ENCODE data around the gene JUND. TPM values are rescaled to one million over a fixed set of nuclear protein-coding genes. Genes with fewer than 3 reads are reported as not detected.

Gene JUND
- total RNA-seq, 2 experiments from 2014 or later, result 498 to 501 TPM

DNA sequence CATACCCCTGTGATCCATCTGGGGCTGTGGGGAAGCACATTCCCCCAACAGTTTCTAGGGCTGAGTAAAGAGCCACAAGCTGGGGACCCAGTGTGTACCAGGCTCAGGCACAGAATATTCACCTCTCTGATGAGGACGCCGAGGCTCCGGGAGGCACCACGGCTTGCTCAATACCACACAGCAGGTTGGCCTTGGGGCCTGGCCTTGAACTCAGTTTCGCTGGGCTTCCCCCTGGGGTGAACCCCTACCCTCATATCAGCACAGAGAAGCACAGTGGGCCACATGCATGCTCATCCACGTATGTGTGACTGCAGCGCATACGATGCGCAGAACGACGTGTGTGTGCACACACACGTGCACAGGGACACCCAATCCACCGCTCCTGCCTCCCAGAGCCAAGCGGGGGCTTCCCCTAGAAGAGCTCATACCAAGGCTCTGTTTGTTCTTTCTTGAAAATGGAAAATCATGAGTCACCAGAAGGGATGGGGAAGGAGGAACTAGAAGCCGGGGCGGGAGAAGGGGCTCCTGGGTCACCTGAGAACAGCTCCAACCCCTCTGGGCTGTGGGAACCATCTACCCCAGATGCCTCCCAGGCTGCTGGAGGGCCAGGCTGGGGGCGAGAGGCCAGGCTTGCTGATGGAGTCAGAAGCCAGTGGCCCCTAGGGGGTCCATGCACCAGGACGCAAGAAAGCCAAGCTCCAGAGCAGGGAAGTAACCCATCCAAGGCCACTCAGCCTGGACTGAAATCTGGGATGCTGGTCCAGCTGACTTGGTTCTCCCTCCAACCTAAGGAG is 50.3 kb downstream of the JUND start:
- no peaks in the 10 kb centered on the region for H3K36me3 Mint-ChIP-seq
- no peak overlapping the region for H3K27ac Mint-ChIP-seq
- H3K4me1 Mint-ChIP-seq, result peaks cover 6% of the 10 kb centered on the region
- no peak for ATAC-seq
- H3K27me3 Mint-ChIP-seq, result peaks cover 66% of the 10 kb centered on the region
- DNase-seq, result no peak
- CTCF ChIA-PET, result interaction anchor here (0.9 to 3.4 kb wide), 6 partner anchors 11 to 97 kb away, joined by 3 to 13 read pairs (median 5); partner anchors contain the start of gene RAB3A
- H3K4me3 Mint-ChIP-seq, result no peak overlapping the region
- no peaks in the 10 kb centered on the region for H3K9me3 Mint-ChIP-seq (ENCODE audit: low read depth)

DNA sequence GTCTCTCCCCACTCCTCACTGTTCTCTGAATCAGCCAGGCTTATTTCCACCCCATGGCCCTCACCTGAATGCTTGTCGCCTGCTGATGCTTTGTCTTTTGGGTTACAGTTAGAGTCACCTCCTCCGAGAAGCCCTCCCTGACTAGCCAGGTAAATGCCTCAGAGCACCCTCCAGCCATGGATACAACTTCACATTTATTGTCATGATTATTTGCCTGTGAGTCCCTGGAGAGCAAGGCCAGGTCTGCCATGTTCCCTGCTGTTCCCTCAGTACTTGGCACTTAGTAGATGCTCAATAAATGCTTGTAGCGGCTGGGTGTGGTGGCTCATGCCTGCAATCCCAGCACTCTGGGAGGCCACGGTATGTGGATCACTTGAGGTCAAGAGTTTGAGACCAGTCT is 51.5 kb downstream of the JUND start:
- CTCF ChIA-PET, result interaction anchor here (1.0 to 1.3 kb wide), 2 partner anchors 14 to 26 kb away, joined by 3 to 4 read pairs; partner anchors contain the start of gene RAB3A
- Mint-ChIP-seq H3K27me3 (peaks cover 68% of the 10 kb centered on the region), H3K4me1 (peaks cover 9% of the 10 kb centered on the region), H3K4me3 (no peak overlapping the region), H3K36me3 (no peaks in the 10 kb centered on the region), H3K27ac (no peak overlapping the region), H3K9me3 (ENCODE audit: low read depth) (no peaks in the 10 kb centered on the region)
- DNase-seq, result no peak
- ATAC-seq, result no peak

Small RNA genes within 50 kb of the gene (microRNA-seq; reads per million reads assigned to microRNA genes)
- 2.1 reads per million for gene MIR3188

Other genes with a start within 250 kb of the JUND start
- gene IL12RB1, start 194.7 kb downstream of the JUND start, total RNA-seq, result 10 to 100 TPM; 69.9 to 76.2 TPM
- gene MAST3, start 183.8 kb downstream of the JUND start, total RNA-seq, result 10 to 100 TPM; 25.7 to 34.1 TPM
- gene PIK3R2, start 128.5 kb downstream of the JUND start, total RNA-seq, result 10 to 100 TPM in 1 of 2 experiments, 1 to 10 TPM in 1; 8.0 to 11.2 TPM
- 10 to 100 TPM; 57.1 to 66.2 TPM for gene IFI30, start 107.8 kb downstream of the JUND start, total RNA-seq
- gene MPV17L2, start 88.4 kb downstream of the JUND start, total RNA-seq, result 10 to 100 TPM in 1 of 2 experiments, 1 to 10 TPM in 1; 8.2 to 12.9 TPM
- 1 to 10 TPM; 3.5 to 3.7 TPM for gene RAB3A, start 77.6 kb downstream of the JUND start, total RNA-seq
- gene PDE4C, start 55.2 kb downstream of the JUND start, total RNA-seq, result under 1 TPM; 0.14 to 0.23 TPM
- 1 to 10 TPM; 2.2 to 3.1 TPM for gene IQCN, start 7.2 kb downstream of the JUND start, total RNA-seq
- 100 to 1,000 TPM; 209 to 236 TPM for gene LSM4, start 41.5 kb upstream of the JUND start, total RNA-seq
- 10 to 100 TPM; 35.5 to 44.7 TPM for gene PGPEP1, start 59.0 kb upstream of the JUND start, total RNA-seq
- gene GDF15, start 104.5 kb upstream of the JUND start, total RNA-seq, result not detected
- under 1 TPM in 1 of 2 experiments, not detected in 1; 0.12 TPM for gene LRRC25, start 116.0 kb upstream of the JUND start, total RNA-seq
- 100 to 1,000 TPM; 197 to 247 TPM for gene SSBP4, start 137.8 kb upstream of the JUND start, total RNA-seq
- 10 to 100 TPM; 29.6 to 30.0 TPM for gene ISYNA1, start 156.5 kb upstream of the JUND start, total RNA-seq
- 10 to 100 TPM; 22.9 to 33.7 TPM for gene ELL, start 240.4 kb upstream of the JUND start, total RNA-seq